ENCODE data around the gene UNC80. TPM values are rescaled to one million over a fixed set of nuclear protein-coding genes. Genes with fewer than 3 reads are reported as not detected.

UNC80 gene
- total and polyA plus RNA-seq, 2 of the 13 experiments (the other 11 are each of a cell fraction or from before 2014, with no cell fraction given), result not detected

GRCh38 chr2:209771474-209772289 lies at the start of gene UNC80 (continued):
- peak; percentile 62 for TF ChIP-seq POGZ (CRISPR knock-in tag; IDR thresholded peaks at IDR 0.05)
- TF ChIP-seq KMT2A (CRISPR knock-in tag; IDR thresholded peaks at IDR 0.05), result peak; percentile 77
- TF ChIP-seq, protein P1, sequence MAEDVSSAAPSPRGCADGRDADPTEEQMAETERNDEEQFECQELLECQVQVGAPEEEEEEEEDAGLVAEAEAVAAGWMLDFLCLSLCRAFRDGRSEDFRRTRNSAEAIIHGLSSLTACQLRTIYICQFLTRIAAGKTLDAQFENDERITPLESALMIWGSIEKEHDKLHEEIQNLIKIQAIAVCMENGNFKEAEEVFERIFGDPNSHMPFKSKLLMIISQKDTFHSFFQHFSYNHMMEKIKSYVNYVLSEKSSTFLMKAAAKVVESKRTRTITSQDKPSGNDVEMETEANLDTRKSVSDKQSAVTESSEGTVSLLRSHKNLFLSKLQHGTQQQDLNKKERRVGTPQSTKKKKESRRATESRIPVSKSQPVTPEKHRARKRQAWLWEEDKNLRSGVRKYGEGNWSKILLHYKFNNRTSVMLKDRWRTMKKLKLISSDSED (CRISPR knock-in tag; IDR thresholded peaks at IDR 0.05), result peak; percentile 82; the same call in 1 of the 2 replicates
- no peak for TF ChIP-seq ZFX (CRISPR knock-in tag; IDR thresholded peaks at IDR 0.05; ENCODE audit: low read depth)
- TF ChIP-seq, protein P2, sequence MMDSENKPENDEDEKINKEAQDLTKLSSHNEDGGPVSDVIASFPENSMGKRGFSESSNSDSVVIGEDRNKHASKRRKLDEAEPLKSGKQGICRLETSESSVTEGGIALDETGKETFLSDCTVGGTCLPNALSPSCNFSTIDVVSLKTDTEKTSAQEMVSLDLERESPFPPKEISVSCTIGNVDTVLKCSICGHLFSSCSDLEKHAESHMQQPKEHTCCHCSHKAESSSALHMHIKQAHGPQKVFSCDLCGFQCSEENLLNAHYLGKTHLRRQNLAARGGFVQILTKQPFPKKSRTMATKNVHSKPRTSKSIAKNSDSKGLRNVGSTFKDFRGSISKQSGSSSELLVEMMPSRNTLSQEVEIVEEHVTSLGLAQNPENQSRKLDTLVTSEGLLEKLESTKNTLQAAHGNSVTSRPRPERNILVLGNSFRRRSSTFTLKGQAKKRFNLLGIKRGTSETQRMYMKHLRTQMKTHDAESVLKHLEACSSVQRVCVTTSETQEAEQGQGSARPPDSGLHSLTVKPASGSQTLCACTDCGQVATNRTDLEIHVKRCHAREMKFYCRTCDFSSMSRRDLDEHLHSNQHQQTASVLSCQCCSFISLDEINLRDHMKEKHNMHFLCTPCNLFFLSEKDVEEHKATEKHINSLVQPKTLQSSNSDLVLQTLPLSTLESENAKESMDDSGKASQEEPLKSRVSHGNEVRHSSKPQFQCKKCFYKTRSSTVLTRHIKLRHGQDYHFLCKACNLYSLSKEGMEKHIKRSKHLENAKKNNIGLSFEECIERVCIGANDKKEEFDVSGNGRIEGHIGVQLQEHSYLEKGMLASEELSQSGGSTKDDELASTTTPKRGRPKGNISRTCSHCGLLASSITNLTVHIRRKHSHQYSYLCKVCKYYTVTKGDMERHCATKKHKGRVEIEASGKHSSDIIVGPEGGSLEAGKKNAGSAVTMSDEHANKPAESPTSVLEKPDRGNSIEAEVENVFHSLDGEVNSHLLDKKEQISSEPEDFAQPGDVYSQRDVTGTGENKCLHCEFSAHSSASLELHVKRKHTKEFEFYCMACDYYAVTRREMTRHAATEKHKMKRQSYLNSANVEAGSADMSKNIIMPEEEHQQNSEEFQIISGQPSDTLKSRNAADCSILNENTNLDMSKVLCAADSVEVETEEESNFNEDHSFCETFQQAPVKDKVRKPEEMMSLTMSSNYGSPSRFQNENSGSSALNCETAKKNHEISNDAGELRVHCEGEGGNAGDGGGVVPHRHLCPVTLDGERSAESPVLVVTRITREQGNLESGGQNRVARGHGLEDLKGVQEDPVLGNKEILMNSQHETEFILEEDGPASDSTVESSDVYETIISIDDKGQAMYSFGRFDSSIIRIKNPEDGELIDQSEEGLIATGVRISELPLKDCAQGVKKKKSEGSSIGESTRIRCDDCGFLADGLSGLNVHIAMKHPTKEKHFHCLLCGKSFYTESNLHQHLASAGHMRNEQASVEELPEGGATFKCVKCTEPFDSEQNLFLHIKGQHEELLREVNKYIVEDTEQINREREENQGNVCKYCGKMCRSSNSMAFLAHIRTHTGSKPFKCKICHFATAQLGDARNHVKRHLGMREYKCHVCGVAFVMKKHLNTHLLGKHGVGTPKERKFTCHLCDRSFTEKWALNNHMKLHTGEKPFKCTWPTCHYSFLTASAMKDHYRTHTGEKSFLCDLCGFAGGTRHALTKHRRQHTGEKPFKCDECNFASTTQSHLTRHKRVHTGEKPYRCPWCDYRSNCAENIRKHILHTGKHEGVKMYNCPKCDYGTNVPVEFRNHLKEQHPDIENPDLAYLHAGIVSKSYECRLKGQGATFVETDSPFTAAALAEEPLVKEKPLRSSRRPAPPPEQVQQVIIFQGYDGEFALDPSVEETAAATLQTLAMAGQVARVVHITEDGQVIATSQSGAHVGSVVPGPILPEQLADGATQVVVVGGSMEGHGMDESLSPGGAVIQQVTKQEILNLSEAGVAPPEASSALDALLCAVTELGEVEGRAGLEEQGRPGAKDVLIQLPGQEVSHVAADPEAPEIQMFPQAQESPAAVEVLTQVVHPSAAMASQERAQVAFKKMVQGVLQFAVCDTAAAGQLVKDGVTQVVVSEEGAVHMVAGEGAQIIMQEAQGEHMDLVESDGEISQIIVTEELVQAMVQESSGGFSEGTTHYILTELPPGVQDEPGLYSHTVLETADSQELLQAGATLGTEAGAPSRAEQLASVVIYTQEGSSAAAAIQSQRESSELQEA (CRISPR knock-in tag; IDR thresholded peaks at IDR 0.05; ENCODE audit: not compliant biosample characterization), result peak; percentile 93
- TF ChIP-seq PHF8 (CRISPR knock-in tag; IDR thresholded peaks at IDR 0.05), result peak; percentile 52
- 0 out of 2 replicates have a peak, but pooled peaks have one; percentile 64 for TF ChIP-seq ZBTB7A (CRISPR knock-in tag; IDR thresholded peaks at IDR 0.05)
- TF ChIP-seq TSC22D2 (CRISPR knock-in tag; IDR thresholded peaks at IDR 0.05; ENCODE audit: borderline replicate concordance), result peak; percentile 99
- peak in 1 of 2 experiments; percentile 99; a peak in 2 of 4 replicates for TF ChIP-seq KLF16 (CRISPR knock-in tag; IDR thresholded peaks at IDR 0.05)
- no peak for TF ChIP-seq MLLT10 (CRISPR knock-in tag; IDR thresholded peaks at IDR 0.05)
- no peak for TF ChIP-seq ZNF569 (CRISPR knock-in tag; IDR thresholded peaks at IDR 0.05; ENCODE audit: borderline replicate concordance)
- 0 out of 2 replicates have a peak, but pooled peaks have one; percentile 71 for TF ChIP-seq ZNF138 (CRISPR knock-in tag; IDR thresholded peaks at IDR 0.05; ENCODE audit: low read depth)
- peak; percentile 47 for TF ChIP-seq NFYC (CRISPR knock-in tag; IDR thresholded peaks at IDR 0.05)
- TF ChIP-seq ATF1 (CRISPR knock-in tag; IDR thresholded peaks at IDR 0.05), result no peak
- TF ChIP-seq MIER2 (CRISPR knock-in tag; IDR thresholded peaks at IDR 0.05), result peak; percentile 99
- no peak for TF ChIP-seq HHEX (CRISPR knock-in tag; IDR thresholded peaks at IDR 0.05)
- no peak for TF ChIP-seq CCAR2 (optimal IDR thresholded peaks at IDR 0.05; ENCODE audit: low read depth, low read length)
- TF ChIP-seq ZNF709 (CRISPR knock-in tag; IDR thresholded peaks at IDR 0.05), result peak; percentile 95
